K562 (cell line): ENCODE data around the gene PFDN4. TPM values are rescaled to one million over a fixed set of nuclear protein-coding genes. Genes with fewer than 3 reads are reported as not detected.

Experiments used
- ATAC-seq: fragments of 200-7000 bp; cut with Tn5 transposase; 3 replicates; pipeline ENCODE4 v1.9.1; 2020; ENCODE audit warnings: moderate library complexity
- BruUV-seq: library from RNA; stranded (reverse); fragments of 400-500 nt; replicated peaks from 2 replicates; lab custom pipeline; 2021; lab: Mats Ljungman, UMichigan
- CTCF ChIA-PET: fragments of 300-600 bp; formaldehyde crosslinking; extraction: SDS; loops from one replicate; lab custom pipeline; 2021; ENCODE audit warnings: low intra/inter-chr PET ratio; lab: Yijun Ruan, JAX
- POLR2A ChIA-PET: fragments of 300-600, 350-650 bp; sonication (Branson Sonifier 250); formaldehyde crosslinking; extraction: SDS; loops from one replicate; lab custom pipeline; 2021; ENCODE audit warnings: antibody characterized with exemption, inconsistent platforms; lab: Yijun Ruan, JAX
- DNase-seq, 4 experiments: peaks; one replicate each; pipeline versions ENCODE4 v3.0.0 to v3.0.0-alpha.2; 2011 to 2018; ENCODE audit warnings: low spot score in 3 of 4, mixed read lengths in 3 of 4; ENCODE audit errors: extremely low read depth in 1 of 4
- FAIRE-seq: peaks from 2 replicates; lab custom pipeline; 2011; peaks lifted over from hg19 to GRCh38; lab: Jason Lieb, UNC
- H2AFZ ChIP-seq: 2 replicates; pipeline ENCODE4 v1.6.0; 2011; ENCODE audit warnings: low read depth, low read length, control low read depth, inconsistent platforms
- H3K27ac ChIP-seq: fragments of 200-600 bp; 3 replicates; pipeline ENCODE4 v1.8.0; 2011; ENCODE audit warnings: low read depth, mild to moderate bottlenecking, control low read depth, inconsistent platforms, low read length, moderate library complexity, mixed read lengths; ENCODE audit errors: extremely low read depth
- H3K27me3 ChIP-seq, 2 experiments: fragments of 300-600 bp in 1 of 2; 2 replicates in 1 of 2; 3 replicates in 1 of 2; pipeline versions ENCODE4 v1.6.0 to v1.8.0; 2011; ENCODE audit warnings: inconsistent platforms in 2 of 2, low read length in 2 of 2, mild to moderate bottlenecking in 1 of 2, mixed read lengths in 1 of 2, moderate library complexity in 1 of 2; ENCODE audit not compliant: control insufficient read depth in 2 of 2, insufficient read depth in 2 of 2
- H3K36me3 ChIP-seq: fragments of 300-600 bp; 3 replicates; pipeline ENCODE4 v1.8.0; 2011; ENCODE audit warnings: mild to moderate bottlenecking, low read length, inconsistent platforms; ENCODE audit not compliant: control insufficient read depth, insufficient read depth
- H3K4me1 ChIP-seq, 2 experiments: fragments of 200-600 bp in 1 of 2; replicated peaks in 1 of 2; 2 replicates in 1 of 2; 3 replicates in 1 of 2; pipeline versions ENCODE4 v1.5.1 to v1.8.0; 2011; ENCODE audit warnings: inconsistent platforms in 2 of 2, low read length in 2 of 2, mild to moderate bottlenecking in 1 of 2, mixed read lengths in 1 of 2, moderate library complexity in 1 of 2; ENCODE audit not compliant: control insufficient read depth in 2 of 2, insufficient read depth in 2 of 2
- H3K4me2 ChIP-seq: 2 replicates; pipeline ENCODE4 v1.6.1; 2011; ENCODE audit warnings: low read length, control low read depth, inconsistent platforms, mixed read lengths; ENCODE audit not compliant: insufficient read depth
- H3K4me3 ChIP-seq: fragments of 200-600 bp; sonication (generic), shearing (Covaris generic); 2 replicates; pipeline ENCODE4 v1.5.1; 2016; ENCODE audit warnings: control low read depth, inconsistent platforms
- H3K79me2 ChIP-seq: fragments of 200-600 bp; 3 replicates; pipeline ENCODE4 v1.8.0; 2011; ENCODE audit warnings: low read length, inconsistent platforms; ENCODE audit not compliant: control insufficient read depth, insufficient read depth
- H3K9ac ChIP-seq, 2 experiments: 2 replicates each; pipeline versions ENCODE4 v1.6.0 to v1.6.1; 2011; ENCODE audit warnings: low read depth in 2 of 2, low read length in 2 of 2, control low read depth in 1 of 2, inconsistent platforms in 1 of 2, mild to moderate bottlenecking in 1 of 2, mixed read lengths in 1 of 2; ENCODE audit not compliant: insufficient read depth in 1 of 2
- H3K9me1 ChIP-seq: one replicate; pipeline ENCODE4 v1.6.0; 2011; ENCODE audit warnings: inconsistent platforms, mild to moderate bottlenecking, low read length, moderate library complexity; ENCODE audit not compliant: control insufficient read depth, insufficient read depth
- H3K9me3 ChIP-seq: replicated peaks from 2 replicates; pipeline ENCODE4 v1.5.1; 2011; ENCODE audit warnings: low read depth, low read length, inconsistent platforms; ENCODE audit not compliant: control insufficient read depth, insufficient read depth
- H4K20me1 ChIP-seq: replicated peaks from 2 replicates; pipeline ENCODE4 v1.6.1; 2011; ENCODE audit warnings: low read length, inconsistent platforms, mixed read lengths; ENCODE audit not compliant: control insufficient read depth, insufficient read depth
- ARHGAP35 ChIP-seq: fragments of 450-650 bp; IDR thresholded peaks from 2 replicates; pipeline ENCODE4 v1.6.1; 2018; ENCODE audit not compliant: partially characterized antibody
- NR3C1 ChIP-seq: sonication (generic); formaldehyde crosslinking; IDR thresholded peaks from 2 replicates; pipeline ENCODE4 v1.8.1; 2022; ENCODE audit warnings: missing genetic modification reagents
- SREBF1 ChIP-seq: fragments of 150-350 bp; IDR thresholded peaks from 2 replicates; pipeline ENCODE4 v1.6.1; 2014; ENCODE audit warnings: antibody characterized with exemption, low read depth, low read length, borderline replicate concordance
- ZNF311 ChIP-seq: fragments of 250-450 bp; sonication (Bioruptor Pico); IDR thresholded peaks from 2 replicates; pipeline ENCODE4 v1.4.0; 2020; ENCODE audit warnings: mild to moderate bottlenecking, moderate library complexity
- ZNF408 ChIP-seq: fragments of 250-450 bp; sonication (Bioruptor Pico); IDR thresholded peaks from 2 replicates; pipeline ENCODE4 v1.4.0; 2020; ENCODE audit warnings: low read depth, mild to moderate bottlenecking, moderate library complexity
- ZNF551 ChIP-seq: fragments of 250-450 bp; sonication (Bioruptor Pico); IDR thresholded peaks from 2 replicates; pipeline ENCODE4 v1.5.0; 2021; ENCODE audit warnings: mild to moderate bottlenecking, moderate library complexity
- WGBS: fragments of 100-300 bp; shearing (Covaris generic); methylation state at CpG from one replicate; pipeline ENCODE4 v1.1.6; 2016; ENCODE audit warnings: low coverage, mixed read lengths; ENCODE audit not compliant: insufficient coverage; ENCODE audit errors: missing lambda C conversion rate; 5-methylcytosine and 5-hydroxymethylcytosine counted together
- in situ Hi-C: fragments of 300-500 bp; cut with MboI; formaldehyde crosslinking; loops from 4 replicates; pipeline ENCODE4 v1.15.0; 2018; ENCODE audit warnings: inconsistent platforms, mixed read lengths
- intact Hi-C: fragments of 100-400 bp; cut with micrococcal nuclease; formaldehyde crosslinking; loops from 2 replicates; pipeline ENCODE4 v1.14.2; 2022
- polyA plus RNA-seq, 8 experiments: library from polyadenylated mRNA; depleted of rRNA in 4 of 8; stranded (reverse) in 5 of 8; unstranded in 3 of 8; fragments of >200 nt; fragmentation: Nextera tagmentation in 2 of 8; fragmentation: Illumina TruSeq in 1 of 8; extraction: Ambion mirVana in 2 of 8; extraction: Trizol in 1 of 8; gene quantifications; 2 replicates each; pipeline versions ENCODE4 v1.2.1 to v1.2.3, GENCODE V29; 2011 to 2014; ENCODE audit warnings: inconsistent platforms in 1 of 8, missing spikeins in 1 of 8
- total RNA-seq, 7 experiments: library from RNA; depleted of rRNA in 6 of 7; stranded (reverse); fragments of >200 nt in 6 of 7; fragmentation: Illumina TruSeq in 2 of 7; extraction: Trizol in 2 of 7; gene quantifications; 2 replicates each; pipeline versions ENCODE4 v1.2.1 to v1.2.3, GENCODE V29; 2011 to 2021; ENCODE audit warnings: low replicate concordance in 1 of 7
- TF ChIP-seq, protein P1 (sequence below), 3 experiments: fragments of 200-800 bp in 1 of 3; fragments of 250-450 bp in 1 of 3; fragments of 450-650 bp in 1 of 3; sonication (Bioruptor Pico) in 1 of 3; sonication (Bioruptor generic) in 1 of 3; formaldehyde crosslinking in 1 of 3; IDR thresholded peaks; 2 replicates each; pipeline versions ENCODE4 v1.6.1 to v1.8.0; 2016 to 2022; ENCODE audit warnings: mild to moderate bottlenecking in 2 of 3, missing genetic modification characterization in 2 of 3, missing compliant biosample characterization in 1 of 3, moderate library complexity in 1 of 3
- TF ChIP-seq, protein P2 (sequence below): fragments of 250-450 bp; sonication (Bioruptor Pico); IDR thresholded peaks from 2 replicates; pipeline ENCODE4 v1.5.0; 2021

PFDN4 gene
- total and polyA plus RNA-seq, 9 of the 15 experiments (the other 6 are each of a cell fraction or from before 2014, with no cell fraction given) = 60.1 to 214 (median 122) TPM

DNA sequence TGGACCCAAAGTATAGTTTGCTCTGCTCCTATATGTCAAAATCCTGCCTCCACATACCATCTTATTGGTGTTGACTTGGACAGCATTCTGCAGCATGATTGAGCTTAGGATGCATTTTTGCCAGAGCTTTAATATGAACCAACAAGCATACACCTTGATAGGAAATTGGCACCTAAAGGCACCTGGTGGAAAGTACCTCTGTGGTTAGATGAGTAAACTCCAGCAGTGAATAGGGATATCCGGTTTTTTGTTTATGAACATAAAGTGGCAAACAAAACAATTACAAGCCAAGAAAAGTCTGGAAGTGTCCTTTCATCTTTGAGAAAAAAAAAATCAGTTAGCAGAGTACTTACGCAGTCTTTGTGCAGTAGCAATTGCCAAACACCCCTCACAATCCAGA, 27.9 kb upstream of the PFDN4 start:
- Histone ChIP-seq H2AFZ (no peak overlapping the region), H3K36me3 (no peaks in the 10 kb centered on the region), H3K79me2 (no peaks in the 10 kb centered on the region), H3K9me1 (no peaks in the 10 kb centered on the region), H3K9ac (no peak overlapping the region), H3K4me3 (no peak overlapping the region), H4K20me1 (no peaks in the 10 kb centered on the region), H3K27ac (no peak overlapping the region), H3K4me2 (no peak overlapping the region), H3K27me3 (peaks cover 10 to 12% of the 10 kb centered on the region in 2 experiments), H3K9me3 (no peaks in the 10 kb centered on the region), H3K4me1 (no peaks in the 10 kb centered on the region)
- ATAC-seq (no peak), FAIRE-seq (no peak), DNase-seq (no peak)
- in situ Hi-C loops (no loop called here), intact Hi-C loops (no loop called here)
- POLR2A ChIA-PET = interaction anchor here (0.6 kb wide), 1 partner anchor 286 kb away, joined by 3 read pairs; no protein-coding TSS in a partner anchor
- WGBS = 4% methylated on average over 2 of the region's 2 CpGs
- CTCF ChIA-PET = no interaction called here
- TF ChIP-seq, protein P1, sequence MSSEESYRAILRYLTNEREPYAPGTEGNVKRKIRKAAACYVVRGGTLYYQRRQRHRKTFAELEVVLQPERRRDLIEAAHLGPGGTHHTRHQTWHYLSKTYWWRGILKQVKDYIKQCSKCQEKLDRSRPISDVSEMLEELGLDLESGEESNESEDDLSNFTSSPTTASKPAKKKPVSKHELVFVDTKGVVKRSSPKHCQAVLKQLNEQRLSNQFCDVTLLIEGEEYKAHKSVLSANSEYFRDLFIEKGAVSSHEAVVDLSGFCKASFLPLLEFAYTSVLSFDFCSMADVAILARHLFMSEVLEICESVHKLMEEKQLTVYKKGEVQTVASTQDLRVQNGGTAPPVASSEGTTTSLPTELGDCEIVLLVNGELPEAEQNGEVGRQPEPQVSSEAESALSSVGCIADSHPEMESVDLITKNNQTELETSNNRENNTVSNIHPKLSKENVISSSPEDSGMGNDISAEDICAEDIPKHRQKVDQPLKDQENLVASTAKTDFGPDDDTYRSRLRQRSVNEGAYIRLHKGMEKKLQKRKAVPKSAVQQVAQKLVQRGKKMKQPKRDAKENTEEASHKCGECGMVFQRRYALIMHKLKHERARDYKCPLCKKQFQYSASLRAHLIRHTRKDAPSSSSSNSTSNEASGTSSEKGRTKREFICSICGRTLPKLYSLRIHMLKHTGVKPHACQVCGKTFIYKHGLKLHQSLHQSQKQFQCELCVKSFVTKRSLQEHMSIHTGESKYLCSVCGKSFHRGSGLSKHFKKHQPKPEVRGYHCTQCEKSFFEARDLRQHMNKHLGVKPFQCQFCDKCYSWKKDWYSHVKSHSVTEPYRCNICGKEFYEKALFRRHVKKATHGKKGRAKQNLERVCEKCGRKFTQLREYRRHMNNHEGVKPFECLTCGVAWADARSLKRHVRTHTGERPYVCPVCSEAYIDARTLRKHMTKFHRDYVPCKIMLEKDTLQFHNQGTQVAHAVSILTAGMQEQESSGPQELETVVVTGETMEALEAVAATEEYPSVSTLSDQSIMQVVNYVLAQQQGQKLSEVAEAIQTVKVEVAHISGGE (CRISPR knock-in tag; IDR thresholded peaks at IDR 0.05) = peak in 1 of 3 experiments; percentile 60; a peak in 1 of 6 replicates
- no peak for TF ChIP-seq ZNF551 (CRISPR knock-in tag)
- TF ChIP-seq ZNF408 (CRISPR knock-in tag) = no peak
- TF ChIP-seq SREBF1 = no peak
- TF ChIP-seq, protein P2, sequence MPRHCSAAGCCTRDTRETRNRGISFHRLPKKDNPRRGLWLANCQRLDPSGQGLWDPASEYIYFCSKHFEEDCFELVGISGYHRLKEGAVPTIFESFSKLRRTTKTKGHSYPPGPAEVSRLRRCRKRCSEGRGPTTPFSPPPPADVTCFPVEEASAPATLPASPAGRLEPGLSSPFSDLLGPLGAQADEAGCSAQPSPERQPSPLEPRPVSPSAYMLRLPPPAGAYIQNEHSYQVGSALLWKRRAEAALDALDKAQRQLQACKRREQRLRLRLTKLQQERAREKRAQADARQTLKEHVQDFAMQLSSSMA = no peak
- TF ChIP-seq NR3C1 (CRISPR knock-in tag) = no peak
- TF ChIP-seq ARHGAP35 = no peak
- no peak for TF ChIP-seq ZNF311 (CRISPR knock-in tag)
- BruUV-seq = no TSS peak
